GM18499 (cell line): ENCODE measurements around the gene BCAS4.

Experiments used
- ATAC-seq: cut with Tn5 transposase; IDR thresholded peaks from one replicate; pipeline ENCODE4 v1.9.1; 2021; ENCODE audit warnings: moderate number of reproducible peaks; ENCODE audit not compliant: insufficient read depth, unreplicated experiment

The BCAS4 gene

DNA sequence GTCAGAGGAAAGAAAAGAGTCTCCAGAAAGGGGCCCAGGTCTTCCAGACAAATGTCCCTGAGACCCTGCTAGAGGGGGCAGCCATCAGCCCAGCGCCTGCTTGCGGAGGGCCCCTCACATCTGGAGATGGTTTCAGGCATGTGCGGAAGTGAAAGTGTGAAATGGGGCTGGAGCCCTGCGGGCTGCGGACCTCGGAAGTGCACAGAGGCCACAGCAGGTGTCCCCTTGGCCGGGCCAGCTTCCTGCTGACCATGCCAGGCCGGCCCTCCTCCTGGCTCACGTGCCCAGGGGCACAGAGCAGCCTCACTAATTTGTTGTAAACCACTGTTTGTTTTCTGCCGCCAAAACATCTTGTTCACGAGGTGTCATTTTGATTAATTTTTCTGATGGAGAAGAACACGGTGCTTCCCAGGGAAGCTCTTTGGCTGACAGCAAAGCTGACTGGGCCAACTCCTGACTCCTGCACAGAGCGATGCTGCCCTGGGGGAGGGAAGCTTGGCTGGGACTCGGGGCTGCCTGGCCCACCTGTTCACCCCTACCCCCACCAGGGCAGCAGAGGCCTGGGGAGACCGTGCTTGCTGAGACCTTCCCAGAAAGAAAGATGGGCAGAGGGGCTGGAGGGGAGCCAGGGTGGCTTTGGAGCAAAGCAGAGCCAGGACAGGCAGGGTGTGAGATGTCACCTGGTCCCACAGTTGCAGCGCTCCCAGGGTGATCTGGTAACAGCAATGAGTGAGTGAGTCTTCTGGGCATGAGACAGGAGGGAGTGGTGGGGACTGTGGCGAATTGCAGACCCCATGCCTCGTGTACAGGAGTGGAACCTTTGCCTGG is 54.2 kb downstream of the BCAS4 start:
- no peak for ATAC-seq

DNA sequence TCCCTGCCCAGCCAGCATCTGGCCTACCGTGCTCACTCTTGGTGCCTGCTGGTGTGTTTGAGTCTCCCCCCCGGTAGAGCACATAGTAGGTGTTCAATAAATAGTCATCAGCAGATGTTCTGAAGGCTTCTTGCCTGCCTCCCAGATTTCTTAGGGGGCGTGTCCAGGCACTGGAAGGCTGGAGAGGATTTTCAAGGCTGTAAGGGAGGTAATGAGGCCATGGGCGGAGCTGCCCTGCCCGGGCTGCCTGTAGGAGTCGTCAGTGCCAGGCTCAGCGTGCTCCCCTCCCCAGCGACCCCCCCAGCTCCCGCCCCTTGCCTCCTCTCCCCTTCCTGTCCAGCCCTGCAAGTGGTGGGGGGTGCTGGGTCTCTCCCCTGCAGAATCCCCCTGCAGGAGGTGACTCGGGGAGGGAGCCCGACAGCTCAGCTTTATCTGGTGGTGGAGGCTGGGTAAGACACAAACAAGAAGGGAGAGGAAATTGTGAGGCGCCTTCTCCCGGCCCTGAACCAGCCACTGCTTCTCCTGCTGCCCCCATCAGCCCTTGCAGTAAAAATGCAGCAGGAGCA is 55.9 kb downstream of the BCAS4 start:
- no peak for ATAC-seq

DNA sequence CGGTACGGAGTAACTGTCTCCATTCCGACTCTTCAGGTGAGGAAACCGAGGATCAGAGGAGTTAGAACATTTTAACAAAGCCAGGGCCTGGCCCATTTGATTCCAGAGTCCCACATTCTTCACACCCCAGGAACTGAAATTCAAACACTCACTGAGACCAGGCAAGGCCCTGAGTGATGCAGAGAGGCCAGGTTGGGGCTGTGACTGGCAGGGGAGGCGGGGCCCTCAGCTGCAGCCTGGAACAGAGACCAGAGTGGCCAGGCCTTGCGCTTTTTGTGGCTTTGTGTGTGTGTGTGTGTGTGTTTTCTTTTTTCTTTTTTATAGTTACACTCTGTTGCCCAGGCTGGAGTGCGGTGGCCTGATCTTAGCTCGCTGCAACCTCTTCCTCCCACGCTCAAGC is 57.2 kb downstream of the BCAS4 start:
- no peak for ATAC-seq

GRCh38 chr20:50854506-50855249 is 59.8 kb downstream of the BCAS4 start:
- ATAC-seq = no peak

DNA sequence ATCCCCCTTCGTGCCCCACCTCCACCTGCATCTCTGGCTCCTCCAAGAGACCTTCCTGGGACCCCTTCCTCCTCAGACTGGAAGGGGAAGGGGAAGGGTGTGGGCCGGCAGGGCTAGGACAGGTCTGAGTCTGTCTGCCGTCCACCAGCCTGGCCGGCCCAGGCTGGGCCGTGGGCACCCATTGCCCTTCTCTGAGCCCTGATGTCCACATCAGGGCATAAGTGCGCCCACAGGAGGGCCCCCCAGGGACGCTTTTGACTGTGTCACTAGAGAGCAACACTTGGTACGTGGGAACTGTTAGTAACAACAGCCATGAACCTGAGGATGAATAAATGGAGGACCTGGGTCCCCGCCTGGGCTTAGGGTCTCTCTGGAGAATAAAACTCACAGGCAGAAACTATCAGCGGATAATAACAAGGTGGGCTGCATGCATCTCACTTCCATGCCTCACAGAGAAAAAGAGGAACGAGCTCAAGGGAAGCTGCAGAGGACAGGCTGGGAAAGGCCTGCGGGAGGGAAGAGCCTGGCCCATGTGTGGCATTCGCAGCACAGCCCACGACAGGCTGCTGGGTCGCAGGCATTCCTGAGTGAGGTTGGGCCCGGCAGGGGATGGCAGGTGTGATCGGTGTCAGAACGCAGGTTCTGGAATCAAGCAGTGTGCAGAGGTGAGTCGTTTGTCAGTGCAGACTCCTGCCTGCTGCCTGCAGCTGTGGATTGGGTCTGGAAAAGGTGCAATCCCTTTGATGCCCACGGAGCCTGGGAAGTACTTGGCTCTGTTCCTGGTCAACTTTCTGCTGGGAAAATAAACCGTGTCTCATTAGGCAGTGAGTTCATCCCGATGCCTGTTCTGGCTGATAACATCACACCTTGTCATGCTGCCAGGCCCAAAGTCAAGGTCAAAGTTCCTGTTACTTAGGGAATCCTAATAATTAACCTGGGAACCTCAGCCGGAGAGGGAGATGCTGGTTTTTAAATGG is 60.9 kb downstream of the BCAS4 start:
- ATAC-seq = no peak

DNA sequence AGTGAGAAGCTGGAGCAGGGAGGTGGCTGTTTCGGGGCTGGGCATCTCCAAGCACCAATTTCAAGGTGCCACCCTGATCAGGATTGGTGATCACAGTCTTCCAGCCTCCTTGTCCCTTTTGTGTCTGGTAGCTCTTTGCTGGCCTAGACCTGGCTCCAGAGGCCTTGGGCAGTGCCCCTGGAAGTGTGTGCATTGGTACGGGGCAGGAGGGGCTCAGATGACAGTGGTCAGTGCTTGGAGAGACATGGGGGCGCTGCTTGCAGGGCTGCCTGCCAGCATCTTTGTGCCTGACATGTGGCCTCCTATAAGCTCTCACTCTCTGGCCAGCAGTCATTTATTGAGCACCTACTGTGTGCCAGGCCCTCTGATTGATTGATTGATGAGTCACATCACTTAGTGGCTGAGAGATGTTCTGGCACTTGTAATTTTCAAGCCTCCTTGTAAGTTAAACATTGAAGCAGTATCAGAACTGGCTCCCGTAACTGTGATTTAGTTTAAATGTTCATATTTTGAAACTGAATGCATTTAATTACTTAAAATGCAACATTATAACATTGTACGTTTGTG is 61.7 kb downstream of the BCAS4 start:
- ATAC-seq = no peak

DNA sequence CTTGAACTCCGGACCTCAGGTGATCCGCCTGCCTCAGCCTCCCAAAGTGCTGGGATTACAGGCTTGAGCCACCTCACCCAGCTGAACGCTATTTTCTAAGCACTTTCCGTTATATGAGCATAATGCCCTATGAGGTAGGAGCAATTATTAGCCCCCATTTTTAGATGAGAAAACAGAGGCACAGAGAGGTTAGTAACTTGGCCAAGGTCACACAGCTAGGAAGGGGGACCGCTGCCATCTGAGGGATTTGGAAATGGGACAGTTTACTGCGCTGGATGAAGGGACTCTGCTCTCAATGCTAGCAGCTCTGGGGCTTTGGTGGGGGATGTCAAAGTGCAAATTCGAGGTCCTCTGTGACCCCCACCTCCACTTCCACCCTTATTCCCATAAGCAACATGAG is 62.5 kb downstream of the BCAS4 start:
- no peak for ATAC-seq

DNA sequence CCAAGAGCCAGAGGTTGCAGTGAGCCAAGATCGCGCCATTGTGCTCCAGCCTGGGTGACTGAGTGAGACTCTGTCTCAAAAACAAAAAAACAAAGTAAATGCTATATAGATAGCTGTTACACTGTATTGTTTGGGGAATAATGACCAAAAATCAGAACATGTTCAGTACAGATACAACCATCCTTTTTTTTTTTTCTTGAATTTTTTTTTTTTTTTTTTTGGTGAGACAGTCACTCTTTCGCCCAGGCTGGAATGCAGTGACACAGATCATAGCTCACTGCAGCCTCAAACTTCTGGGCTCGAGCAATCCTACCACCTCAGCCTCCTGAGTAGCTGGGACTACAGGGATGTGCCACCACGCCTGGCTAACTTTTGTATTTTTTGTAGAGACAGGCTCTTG is 63.7 kb downstream of the BCAS4 start:
- ATAC-seq = no peak

- ATAC-seq = no peak
Observed at GRCh38 chr20:50859161-50859560, 64.3 kb downstream of the BCAS4 start.

- ATAC-seq = no peak
Observed at GRCh38 chr20:50861012-50861411, 66.2 kb downstream of the BCAS4 start.

GRCh38 chr20:50862546-50862945 is 67.7 kb downstream of the BCAS4 start:
- no peak for ATAC-seq

DNA sequence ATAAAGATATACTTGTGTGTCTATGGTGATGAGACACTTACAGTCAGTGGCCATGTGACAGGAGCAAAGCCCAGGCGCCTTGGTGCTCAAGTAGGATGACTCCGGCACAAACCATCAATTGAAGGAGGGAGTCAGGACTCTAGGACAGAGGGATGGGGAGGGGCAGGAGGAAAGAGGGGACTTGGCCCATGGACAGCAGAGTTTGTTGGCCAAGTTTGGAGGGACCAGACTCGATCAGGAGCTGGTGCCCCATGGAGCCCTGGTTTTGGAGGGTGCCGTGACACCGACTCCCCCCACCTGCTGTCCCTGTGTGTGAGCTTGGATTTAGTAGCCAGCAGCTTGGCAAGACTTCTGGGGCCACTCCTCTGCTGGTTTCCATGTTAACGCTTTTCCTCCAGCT is 70.3 kb downstream of the BCAS4 start:
- ATAC-seq = no peak

DNA sequence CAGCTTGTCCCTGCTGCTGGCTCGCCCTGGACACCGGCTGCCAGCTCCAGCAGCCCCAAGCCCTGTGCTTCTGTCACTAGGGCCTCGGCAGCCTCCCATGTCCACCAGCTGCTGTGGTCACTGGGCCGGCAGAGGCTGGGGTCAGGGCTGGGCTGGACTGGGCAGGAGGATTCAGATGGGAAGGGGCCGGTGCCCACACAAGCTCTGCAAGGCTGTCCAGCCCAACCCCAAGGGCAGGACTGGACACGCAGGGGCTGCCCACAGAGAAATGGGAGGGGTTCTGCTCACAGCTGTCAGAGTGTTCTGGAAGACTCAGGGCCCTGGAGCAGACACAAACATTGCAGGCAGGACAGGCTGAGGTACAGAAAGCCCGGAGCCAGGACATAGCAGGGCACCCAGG is 70.7 kb downstream of the BCAS4 start:
- ATAC-seq = no peak

DNA sequence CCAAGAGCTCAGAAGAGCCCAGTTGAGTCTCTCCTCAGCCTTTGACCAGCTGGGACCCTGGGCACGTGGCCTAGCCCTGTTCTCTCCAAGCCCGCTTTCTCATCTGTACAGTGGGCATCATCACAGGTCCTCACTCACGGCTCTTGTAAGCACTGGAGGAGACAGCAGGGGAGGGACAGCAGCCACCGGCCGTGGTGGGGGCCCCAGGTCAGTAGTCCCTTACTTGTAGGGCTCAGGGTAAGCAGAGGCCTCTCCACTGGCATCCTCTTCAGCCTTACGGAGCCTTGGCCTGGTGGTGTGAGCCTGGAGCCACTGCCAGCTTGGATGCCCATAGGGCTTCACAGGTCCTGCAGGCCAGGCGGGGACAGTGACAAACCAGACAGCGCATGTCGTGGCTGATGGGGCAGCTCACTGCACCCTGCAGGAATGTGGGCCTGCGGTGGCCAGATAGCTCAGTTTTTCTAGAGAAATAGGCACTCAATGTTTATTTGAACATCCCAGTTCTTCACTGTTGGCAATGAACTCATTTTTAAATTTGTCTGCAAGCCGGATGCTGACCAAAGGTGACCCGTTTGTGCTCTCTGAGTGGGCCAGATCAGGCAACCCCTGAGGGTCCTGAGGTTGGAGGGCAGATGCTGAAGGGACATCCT is 71.3 kb downstream of the BCAS4 start:
- no peak for ATAC-seq

GRCh38 chr20:50866831-50867230 is 72.0 kb downstream of the BCAS4 start:
- ATAC-seq = no peak

DNA sequence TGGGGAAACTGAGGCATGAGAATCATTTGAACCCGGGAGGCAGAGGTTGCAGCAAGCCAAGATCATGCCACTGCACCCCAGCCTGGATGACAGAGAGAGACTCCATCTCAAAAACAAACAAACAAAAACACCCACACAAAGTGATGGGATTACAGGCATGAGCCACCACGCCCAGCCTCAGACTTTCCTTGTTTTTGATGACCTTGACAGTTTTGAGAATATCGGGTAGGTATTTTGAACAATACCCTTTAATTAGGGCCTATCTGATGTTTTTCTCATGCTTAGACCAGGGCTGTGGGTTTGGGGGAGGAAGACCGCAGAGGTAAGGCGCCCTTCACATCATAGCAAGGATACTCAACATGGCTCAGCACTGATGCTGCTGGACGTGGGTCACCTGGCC is 72.9 kb downstream of the BCAS4 start:
- ATAC-seq = no peak

- ATAC-seq = no peak
Observed at GRCh38 chr20:50868509-50869495, 73.9 kb downstream of the BCAS4 start.

- ATAC-seq = no peak
Observed at GRCh38 chr20:50870561-50871161, 75.8 kb downstream of the BCAS4 start.
